BJ (cell line): Measurements from ENCODE around the gene ENTPD8. TPM values are rescaled to one million over a fixed set of nuclear protein-coding genes. Genes with fewer than 3 reads are reported as not detected.

Experiments
- CTCF ChIA-PET: fragments of 350-600 bp; formaldehyde crosslinking; extraction: SDS; loops from one replicate; lab custom pipeline; 2021; ENCODE audit warnings: antibody characterized with exemption, inconsistent platforms; lab: Yijun Ruan, JAX
- POLR2A ChIA-PET: fragments of 300-600 bp; sonication (Branson Sonifier 250); formaldehyde crosslinking; extraction: SDS; loops from one replicate; lab custom pipeline; 2021; ENCODE audit warnings: antibody characterized with exemption; lab: Charles Lee
- DNase-seq: peaks from one replicate; pipeline ENCODE4 v3.0.0-alpha.2; 2011; ENCODE audit warnings: low read depth
- H3K27me3 ChIP-seq: 2 replicates; pipeline ENCODE4 v1.6.0; 2011; ENCODE audit warnings: low read length; ENCODE audit not compliant: control insufficient read depth, insufficient read depth
- H3K36me3 ChIP-seq: 2 replicates; pipeline ENCODE4 v1.5.1; 2011; ENCODE audit warnings: low read length; ENCODE audit not compliant: control insufficient read depth, insufficient read depth
- H3K4me3 ChIP-seq: 2 replicates; pipeline ENCODE4 v1.5.1; 2011; ENCODE audit warnings: low read depth, mild to moderate bottlenecking, control low read depth, low read length
- CTCF ChIP-seq: IDR thresholded peaks from 2 replicates; pipeline ENCODE4 v1.5.1; 2011; ENCODE audit warnings: low read depth, mild to moderate bottlenecking, control low read depth, inconsistent platforms, low read length, moderate library complexity; ENCODE audit not compliant: insufficient read depth
- polyA plus RNA-seq: library from polyadenylated mRNA; depleted of rRNA; stranded (reverse); fragments of >200 nt; gene quantifications from 2 replicates; pipeline ENCODE4 v1.2.3, GENCODE V29; 2011

Gene ENTPD8
- polyA plus RNA-seq, 1 experiment, result not detected

DNA sequence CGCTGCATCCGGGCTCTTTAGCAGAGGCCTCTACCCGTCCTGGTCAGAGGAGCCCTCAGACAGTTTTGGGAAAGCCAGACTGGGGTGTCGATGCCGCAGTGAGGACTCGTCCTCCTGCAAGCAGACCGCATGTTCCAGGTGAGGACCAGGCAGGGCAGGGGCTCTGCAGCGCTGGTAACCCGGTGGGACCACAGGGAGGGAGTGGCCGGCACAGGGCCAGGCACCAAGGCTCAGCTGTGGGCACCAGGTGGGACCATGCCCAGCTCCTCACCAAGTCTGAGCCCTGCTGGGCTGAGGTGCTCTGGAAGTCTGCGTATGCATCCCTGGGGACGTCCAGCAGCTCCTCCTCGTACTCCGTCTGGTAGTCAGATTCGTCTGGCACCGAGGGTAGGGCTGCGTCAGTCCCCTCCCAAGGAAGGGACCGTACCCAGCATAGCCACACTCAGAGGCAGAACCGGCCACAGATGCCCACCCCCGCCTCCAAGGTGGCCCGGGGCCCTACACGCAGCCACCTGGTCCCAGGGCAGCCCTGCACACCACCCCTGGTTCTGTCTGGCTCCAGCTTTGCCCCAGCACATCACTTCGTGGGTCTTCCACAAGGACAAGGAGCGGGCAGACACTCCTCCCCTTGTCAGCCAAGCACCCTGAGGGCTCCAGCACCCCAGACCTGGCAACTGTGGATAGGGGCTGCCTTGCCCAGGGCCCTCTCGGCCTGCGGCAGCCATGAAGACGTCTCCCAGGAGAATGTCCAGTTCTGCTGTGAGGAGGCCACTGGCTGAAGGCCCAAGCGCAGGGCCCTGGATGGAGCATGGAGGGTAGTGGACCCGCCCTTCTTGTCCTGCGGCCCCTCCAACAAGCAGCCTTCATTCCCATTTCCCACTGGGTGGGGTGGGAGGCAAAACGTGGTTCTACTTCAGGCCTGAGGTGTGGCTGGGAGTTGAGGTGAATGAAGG is 19.5 kb upstream of the ENTPD8 start:
- H3K4me3 ChIP-seq, result no peak overlapping the region
- no peak for DNase-seq
- ChIA-PET POLR2A (no interaction called here), CTCF (interaction anchor here (1.8 kb wide), 1 partner anchor 8 kb away, joined by 5 read pairs; no protein-coding TSS in a partner anchor)
- H3K36me3 ChIP-seq, result peaks cover 5% of the 10 kb centered on the region
- TF ChIP-seq CTCF, result no peak
- H3K27me3 ChIP-seq, result no peaks in the 10 kb centered on the region

DNA sequence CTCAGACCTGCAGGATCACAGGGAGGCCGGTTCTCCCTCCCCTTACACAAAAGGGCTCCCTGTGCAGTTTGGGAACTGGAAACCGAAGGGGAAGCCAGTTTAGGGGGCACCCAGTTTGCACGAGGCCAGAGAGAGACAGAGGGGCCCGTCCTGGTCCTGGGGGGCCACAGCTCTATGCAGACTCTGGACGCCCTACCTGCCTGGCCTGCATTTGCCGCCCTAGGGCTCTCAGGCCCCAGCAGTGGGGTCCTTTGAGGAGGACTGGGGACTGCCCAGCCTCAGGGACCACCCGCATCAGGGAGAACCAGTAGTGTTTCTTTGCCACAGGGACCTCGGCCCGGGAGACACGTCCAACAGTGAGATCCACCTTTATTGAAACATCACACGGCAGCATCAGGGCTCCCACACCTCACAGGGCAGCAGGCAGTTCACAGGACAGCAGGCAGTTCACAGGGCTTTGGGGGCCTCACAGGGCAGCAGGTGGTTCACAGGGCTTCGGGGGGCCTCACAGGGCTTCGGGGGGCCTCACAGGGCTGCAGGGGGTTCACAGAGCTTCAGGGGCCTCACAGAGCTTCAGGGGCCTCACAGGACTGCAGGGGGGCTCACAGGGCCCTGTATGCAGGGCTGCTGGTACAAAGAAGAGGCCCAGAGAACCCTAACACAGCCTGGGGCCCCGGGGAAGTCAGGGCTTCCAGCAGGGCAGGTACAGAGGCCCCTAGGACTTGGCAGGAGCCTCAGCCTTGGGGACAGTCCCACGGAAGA is 18.6 kb upstream of the ENTPD8 start:
- H3K36me3 ChIP-seq, result peaks cover 10% of the 10 kb centered on the region
- H3K27me3 ChIP-seq, result no peaks in the 10 kb centered on the region
- ChIA-PET POLR2A (no interaction called here), CTCF (interaction anchor here (0.7 to 1.8 kb wide), 4 partner anchors 9 to 75 kb away, joined by 3 to 5 read pairs (median 4); no protein-coding TSS in a partner anchor)
- peak overlapping the region; percentile 80 for H3K4me3 ChIP-seq
- no peak for TF ChIP-seq CTCF
- DNase-seq, result no peak

GRCh38 chr9:137459152-137459600 is 18.0 kb upstream of the ENTPD8 start, which contains the start of gene NSMF:
TSS of gene NSMF (minus strand) at chr9:137459334. CDS start at chr9:137459102, 232 bp downstream.
- ChIA-PET POLR2A (no interaction called here), CTCF (interaction anchor here (0.7 to 1.8 kb wide), 4 partner anchors 10 to 76 kb away, joined by 3 to 5 read pairs (median 4); no protein-coding TSS in a partner anchor)
- peak within 1 kb of the TSS; percentile 80 for H3K4me3 ChIP-seq
- peak; percentile 25 for DNase-seq
- H3K27me3 ChIP-seq, result no peaks in the 10 kb centered on the region
- H3K36me3 ChIP-seq, result peaks cover 10% of the 10 kb centered on the region
- no peak for TF ChIP-seq CTCF

GRCh38 chr9:137458194-137459151 is 17.3 kb upstream of the ENTPD8 start:
- ChIA-PET CTCF (interaction anchor here (0.7 to 1.8 kb wide), 3 partner anchors 11 to 13 kb away, joined by 3 to 5 read pairs (median 5); no protein-coding TSS in a partner anchor), POLR2A (no interaction called here)
- Histone ChIP-seq H3K4me3 (peak overlapping the region; percentile 80), H3K36me3 (peaks cover 10% of the 10 kb centered on the region), H3K27me3 (no peaks in the 10 kb centered on the region)
- no peak for DNase-seq
- TF ChIP-seq CTCF, result no peak
